GM23338 (cell line): ENCODE measurements around the gene IRF3. TPM values are rescaled to one million over a fixed set of nuclear protein-coding genes. Genes with fewer than 3 reads are reported as not detected.

Experiments used
- ATAC-seq: fragments of 200-7000 bp; cut with Tn5 transposase; 3 replicates; pipeline ENCODE4 v1.9.1; 2020
- DNase-seq: peaks from one replicate; pipeline ENCODE4 v3.0.0-alpha.2; 2015; ENCODE audit warnings: low spot score
- H2AFZ ChIP-seq: fragments of 200-600 bp; sonication (generic); 2 replicates; pipeline ENCODE4 v1.8.0; 2016; ENCODE audit warnings: antibody characterized with exemption, mild to moderate bottlenecking, moderate library complexity
- H3F3A ChIP-seq: fragments of 200-600 bp; sonication (generic); replicated peaks from 2 replicates; pipeline ENCODE4 v1.8.0; 2017; ENCODE audit warnings: antibody characterized with exemption, mixed run types, low read depth
- H3K27ac ChIP-seq: fragments of 200-600 bp; sonication (generic); 2 replicates; pipeline ENCODE4 v1.6.1; 2016; ENCODE audit warnings: low read depth
- H3K27me3 ChIP-seq: fragments of 200-600 bp; sonication (generic); 2 replicates; pipeline ENCODE4 v1.8.0; 2016; ENCODE audit warnings: mild to moderate bottlenecking, mixed run types, moderate library complexity; ENCODE audit not compliant: insufficient read depth
- H3K36me3 ChIP-seq: fragments of 200-600 bp; sonication (generic); 2 replicates; pipeline ENCODE4 v1.8.0; 2016; ENCODE audit warnings: mild to moderate bottlenecking; ENCODE audit not compliant: insufficient read depth
- H3K4me1 ChIP-seq: fragments of 200-600 bp; sonication (generic); 2 replicates; pipeline ENCODE4 v1.8.0; 2016; ENCODE audit warnings: mild to moderate bottlenecking, moderate library complexity; ENCODE audit not compliant: insufficient read depth
- H3K4me2 ChIP-seq: fragments of 200-600 bp; sonication (generic); 2 replicates; pipeline ENCODE4 v1.7.1; 2017; ENCODE audit warnings: mixed run types
- H3K4me3 ChIP-seq: fragments of 200-600 bp; sonication (generic); 2 replicates; pipeline ENCODE4 v1.6.1; 2016; ENCODE audit warnings: mixed run types
- H3K79me2 ChIP-seq: fragments of 200-600 bp; sonication (generic); replicated peaks from 2 replicates; pipeline ENCODE4 v1.8.0; 2017; ENCODE audit warnings: mild to moderate bottlenecking; ENCODE audit not compliant: insufficient read depth
- H3K9me2 ChIP-seq: fragments of 200-600 bp; sonication (generic); 2 replicates; pipeline ENCODE4 v1.8.0; 2017; ENCODE audit not compliant: insufficient read depth
- H4K20me1 ChIP-seq: fragments of 200-600 bp; sonication (generic); replicated peaks from 2 replicates; pipeline ENCODE4 v1.8.0; 2017; ENCODE audit warnings: mild to moderate bottlenecking; ENCODE audit not compliant: insufficient read depth
- H3K27ac Mint-ChIP-seq: 2 replicates; pipeline ENCODE4 v1.8.0; 2020; ENCODE audit warnings: inconsistent platforms, mild to moderate bottlenecking, moderate library complexity, mixed read lengths
- H3K27me3 Mint-ChIP-seq: 3 replicates; pipeline ENCODE4 v1.8.0; 2022; ENCODE audit warnings: low read depth, mild to moderate bottlenecking, moderate library complexity, mixed read lengths, inconsistent platforms; ENCODE audit not compliant: insufficient read depth, poor library complexity
- H3K36me3 Mint-ChIP-seq: 3 replicates; pipeline ENCODE4 v1.8.0; 2021; ENCODE audit warnings: low read depth, mild to moderate bottlenecking, inconsistent platforms, moderate library complexity, mixed read lengths
- H3K4me1 Mint-ChIP-seq: 3 replicates; pipeline ENCODE4 v1.8.0; 2020; ENCODE audit warnings: mild to moderate bottlenecking, inconsistent platforms, mixed read lengths
- H3K4me3 Mint-ChIP-seq: 3 replicates; pipeline ENCODE4 v1.8.0; 2021; ENCODE audit warnings: moderate library complexity, mild to moderate bottlenecking, inconsistent platforms, mixed read lengths
- H3K9me3 Mint-ChIP-seq: 3 replicates; pipeline ENCODE4 v1.8.0; 2020; ENCODE audit warnings: moderate library complexity, mild to moderate bottlenecking, inconsistent platforms, mixed read lengths
- CTCF ChIP-seq, 2 experiments: fragments of 200-600 bp in 1 of 2; sonication (generic) in 1 of 2; conservative IDR thresholded peaks; 2 replicates each; pipeline versions ENCODE4 v1.5.1 to v1.6.1; 2016 to 2017; ENCODE audit warnings: antibody characterized with exemption in 2 of 2, low read depth in 2 of 2, mild to moderate bottlenecking in 2 of 2, moderate library complexity in 1 of 2
- ETS1 ChIP-seq: IDR thresholded peaks from 2 replicates; pipeline ENCODE4 v1.6.1; 2016; ENCODE audit warnings: antibody characterized with exemption
- EZH2 ChIP-seq: fragments of 200-600 bp; sonication (generic); IDR thresholded peaks from one replicate; pipeline ENCODE4 v1.8.0; 2017; ENCODE audit warnings: antibody characterized with exemption, mild to moderate bottlenecking, low read depth; ENCODE audit not compliant: unreplicated experiment
- JUNB ChIP-seq: IDR thresholded peaks from one replicate; pipeline ENCODE4 v1.6.1; 2016; ENCODE audit warnings: antibody characterized with exemption; ENCODE audit not compliant: unreplicated experiment
- POLR2AphosphoS5 ChIP-seq: IDR thresholded peaks from 2 replicates; pipeline ENCODE4 v1.6.1; 2016; ENCODE audit warnings: antibody characterized with exemption, low read depth
- STAT1 ChIP-seq: IDR thresholded peaks from one replicate; pipeline ENCODE4 v1.6.1; 2016; ENCODE audit warnings: antibody characterized with exemption; ENCODE audit not compliant: unreplicated experiment
- ZNF331 ChIP-seq: fragments of 250-450 bp; sonication (Bioruptor Pico); IDR thresholded peaks from 2 replicates; pipeline ENCODE4 v1.5.0; 2020; ENCODE audit warnings: low read depth, mild to moderate bottlenecking, moderate library complexity
- polyA plus RNA-seq: library from polyadenylated mRNA; unstranded; fragments of >200 nt; fragmentation: Nextera tagmentation; extraction: Ambion mirVana; gene quantifications from 2 replicates; pipeline ENCODE4 v1.2.1, GENCODE V29; 2016
- total RNA-seq: library from RNA; depleted of rRNA; stranded (reverse); fragments of >200 nt; shearing (Covaris generic); gene quantifications from 2 replicates; pipeline ENCODE4 v1.2.3, GENCODE V29; 2014

Gene IRF3
- total and polyA plus RNA-seq, 2 experiments from 2014 or later = 57.4 to 164 TPM

- TF ChIP-seq STAT1 = no peak
- TF ChIP-seq EZH2 = no peak
- TF ChIP-seq JUNB = no peak
- no peak for TF ChIP-seq CTCF (conservative IDR thresholded peaks at IDR 0.05; ENCODE audit: low read depth in 2 of 2)
Measured at GRCh38 chr19:49654581-49654980, 11.1 kb downstream of the IRF3 start (continued).

GRCh38 chr19:49653466-49653806 lies 12.2 kb downstream of the IRF3 start:
- H3K36me3 Mint-ChIP-seq = peaks cover 61% of the 10 kb centered on the region

DNA sequence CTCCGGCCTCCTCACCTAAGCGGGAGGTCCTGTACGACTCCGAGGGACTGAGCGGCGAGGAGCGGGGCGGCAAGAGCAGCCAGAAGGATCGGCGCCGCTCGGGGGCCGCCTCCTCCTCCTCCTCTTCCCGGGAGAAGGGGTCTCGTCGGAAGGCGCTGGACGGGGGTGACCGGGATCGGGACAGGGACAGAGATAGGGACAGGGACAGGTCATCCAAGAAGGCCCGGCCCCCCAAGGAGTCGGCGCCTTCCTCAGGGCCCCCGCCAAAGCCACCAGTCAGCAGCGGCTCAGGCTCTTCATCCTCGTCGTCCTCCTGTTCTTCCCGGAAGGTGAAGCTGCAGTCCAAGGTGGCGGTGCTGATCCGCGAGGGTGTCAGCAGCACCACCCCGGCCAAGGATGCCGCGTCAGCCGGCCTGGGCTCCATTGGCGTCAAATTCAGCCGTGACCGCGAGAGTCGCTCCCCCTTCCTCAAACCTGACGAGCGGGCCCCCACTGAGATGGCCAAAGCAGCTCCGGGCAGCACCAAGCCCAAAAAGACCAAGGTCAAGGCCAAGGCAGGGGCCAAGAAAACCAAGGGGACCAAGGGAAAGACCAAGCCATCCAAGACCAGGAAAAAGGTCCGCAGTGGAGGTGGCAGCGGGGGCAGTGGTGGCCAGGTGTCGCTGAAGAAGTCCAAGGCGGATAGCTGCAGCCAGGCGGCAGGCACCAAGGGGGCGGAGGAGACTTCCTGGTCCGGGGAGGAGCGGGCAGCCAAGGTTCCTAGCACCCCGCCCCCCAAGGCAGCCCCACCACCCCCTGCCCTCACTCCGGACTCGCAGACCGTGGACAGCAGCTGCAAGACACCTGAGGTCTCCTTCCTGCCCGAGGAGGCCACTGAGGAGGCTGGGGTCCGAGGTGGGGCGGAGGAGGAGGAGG lies 12.8 kb downstream of the IRF3 start:
- peaks cover 13% of the 10 kb centered on the region for H3K36me3 ChIP-seq
- peaks cover 58% of the 10 kb centered on the region for H3K36me3 Mint-ChIP-seq
- no peak for TF ChIP-seq POLR2AphosphoS5
- TF ChIP-seq ETS1 = no peak

More at GRCh38 chr19:49653466-49653806, 12.2 kb downstream of the IRF3 start:
- Mint-ChIP-seq H3K27ac (no peak overlapping the region), H3K4me3 (no peak overlapping the region), H3K9me3 (peaks cover 3% of the 10 kb centered on the region; the same call in 1 of the 3 replicates), H3K27me3 (peaks cover 7% of the 10 kb centered on the region), H3K4me1 (peaks cover 8% of the 10 kb centered on the region)
- Histone ChIP-seq H3K27ac (no peak overlapping the region), H3F3A (peaks cover 6% of the 10 kb centered on the region; the same call in 1 of the 2 replicates), H3K4me1 (no peaks in the 10 kb centered on the region), H2AFZ (no peak overlapping the region), H3K4me2 (no peak overlapping the region), H3K4me3 (no peak overlapping the region), H3K79me2 (no peaks in the 10 kb centered on the region), H3K36me3 (peaks cover 13% of the 10 kb centered on the region), H3K27me3 (no peaks in the 10 kb centered on the region), H3K9me2 (no peaks in the 10 kb centered on the region), H4K20me1 (no peaks in the 10 kb centered on the region; the same call in 1 of the 2 replicates)
- no peak for ATAC-seq
- TF ChIP-seq ETS1 (no peak), POLR2AphosphoS5 (no peak), ZNF331 (CRISPR knock-in tag) (no peak)
- no peak for DNase-seq

More for the DNA sequence above, 12.8 kb downstream of the IRF3 start:
- Mint-ChIP-seq H3K4me1 (peaks cover 8% of the 10 kb centered on the region), H3K27me3 (peaks cover 11% of the 10 kb centered on the region), H3K4me3 (no peak overlapping the region), H3K9me3 (peaks cover 3% of the 10 kb centered on the region; the same call in 1 of the 3 replicates), H3K27ac (no peak overlapping the region)
- no peaks in the 10 kb centered on the region for H3K4me1 ChIP-seq
- H4K20me1 ChIP-seq = no peaks in the 10 kb centered on the region; the same call in 1 of the 2 replicates
- no peak overlapping the region for H3K4me3 ChIP-seq
- H3K79me2 ChIP-seq = no peaks in the 10 kb centered on the region
- no peaks in the 10 kb centered on the region for H3K9me2 ChIP-seq
- H3K27ac ChIP-seq = no peak overlapping the region
- no peak for DNase-seq
- no peak overlapping the region for H3K4me2 ChIP-seq
- peaks cover 5% of the 10 kb centered on the region; the same call in 1 of the 2 replicates for H3F3A ChIP-seq
- H3K27me3 ChIP-seq = no peaks in the 10 kb centered on the region
- H2AFZ ChIP-seq = no peak overlapping the region
- ATAC-seq = no peak
